Activated B cell treated with CpG ODN at 0.5 μM for 24 hours (primary cell): ENCODE measurements around the gene SH2D3C. TPM values are rescaled to one million over a fixed set of nuclear protein-coding genes. Genes with fewer than 3 reads are reported as not detected.

Experiments used
- ATAC-seq: fragments of 200-7000 bp; cut with Tn5 transposase; one replicate; pipeline ENCODE4 v1.10.0; 2021; ENCODE audit warnings: low read depth, mild to moderate bottlenecking, moderate library complexity
- CTCF ChIA-PET: fragments of 350-600 bp; sonication (Branson Sonifier 250); formaldehyde crosslinking; loops from one replicate; lab custom pipeline; 2021; ENCODE audit warnings: antibody characterized with exemption; lab: Charles Lee
- POLR2A ChIA-PET: fragments of 350-600 bp; sonication (Branson Sonifier 250); formaldehyde crosslinking; loops from one replicate; lab custom pipeline; 2021; ENCODE audit warnings: antibody characterized with exemption; lab: Charles Lee
- DNase-seq: peaks from one replicate; pipeline ENCODE4 v3.0.0; 2022
- H3K27ac Mint-ChIP-seq: one replicate; pipeline ENCODE4 v1.8.0; 2020; ENCODE audit warnings: mixed read lengths
- H3K27me3 Mint-ChIP-seq: one replicate; pipeline ENCODE4 v1.8.0; 2021; ENCODE audit warnings: mixed read lengths
- H3K36me3 Mint-ChIP-seq: one replicate; pipeline ENCODE4 v1.8.0; 2021; ENCODE audit warnings: low read depth, mixed read lengths
- H3K4me1 Mint-ChIP-seq: one replicate; pipeline ENCODE4 v1.8.0; 2021; ENCODE audit warnings: mixed read lengths
- H3K4me3 Mint-ChIP-seq: one replicate; pipeline ENCODE4 v1.8.0; 2020; ENCODE audit warnings: mild to moderate bottlenecking, mixed read lengths
- H3K9me3 Mint-ChIP-seq: one replicate; pipeline ENCODE4 v1.8.0; 2020; ENCODE audit warnings: mixed read lengths
- intact Hi-C: fragments of 100-400 bp; cut with micrococcal nuclease; formaldehyde crosslinking; loops from one replicate; pipeline ENCODE4 v1.15.1; 2024
- total RNA-seq: library from RNA; stranded (reverse); gene quantifications from 2 replicates; pipeline ENCODE4 v1.2.3, GENCODE V29; 2022
- TF ChIP-seq, protein P1 (sequence below): fragments of 200-600 bp; IDR thresholded peaks from one replicate; pipeline ENCODE4 v1.8.0; 2022; ENCODE audit warnings: antibody characterized with exemption, mild to moderate bottlenecking

SH2D3C gene
- total RNA-seq, 1 donor from 2014 or later: 51.8 TPM

GRCh38 chr9:127814619-127815511 is 36.4 kb upstream of the SH2D3C start:
- peaks cover 66% of the 10 kb centered on the region for H3K36me3 Mint-ChIP-seq
- no peak overlapping the region for H3K4me3 Mint-ChIP-seq
- DNase-seq (no peak), ATAC-seq (no peak)
- no peak overlapping the region for H3K27ac Mint-ChIP-seq
- POLR2A ChIA-PET: interaction anchor here (1.1 kb wide), 1 partner anchor 11 kb away, joined by 3 read pairs; no protein-coding TSS in a partner anchor
- CTCF ChIA-PET: no interaction called here
- TF ChIP-seq, protein P1, sequence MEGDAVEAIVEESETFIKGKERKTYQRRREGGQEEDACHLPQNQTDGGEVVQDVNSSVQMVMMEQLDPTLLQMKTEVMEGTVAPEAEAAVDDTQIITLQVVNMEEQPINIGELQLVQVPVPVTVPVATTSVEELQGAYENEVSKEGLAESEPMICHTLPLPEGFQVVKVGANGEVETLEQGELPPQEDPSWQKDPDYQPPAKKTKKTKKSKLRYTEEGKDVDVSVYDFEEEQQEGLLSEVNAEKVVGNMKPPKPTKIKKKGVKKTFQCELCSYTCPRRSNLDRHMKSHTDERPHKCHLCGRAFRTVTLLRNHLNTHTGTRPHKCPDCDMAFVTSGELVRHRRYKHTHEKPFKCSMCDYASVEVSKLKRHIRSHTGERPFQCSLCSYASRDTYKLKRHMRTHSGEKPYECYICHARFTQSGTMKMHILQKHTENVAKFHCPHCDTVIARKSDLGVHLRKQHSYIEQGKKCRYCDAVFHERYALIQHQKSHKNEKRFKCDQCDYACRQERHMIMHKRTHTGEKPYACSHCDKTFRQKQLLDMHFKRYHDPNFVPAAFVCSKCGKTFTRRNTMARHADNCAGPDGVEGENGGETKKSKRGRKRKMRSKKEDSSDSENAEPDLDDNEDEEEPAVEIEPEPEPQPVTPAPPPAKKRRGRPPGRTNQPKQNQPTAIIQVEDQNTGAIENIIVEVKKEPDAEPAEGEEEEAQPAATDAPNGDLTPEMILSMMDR: no peak
- no peaks in the 10 kb centered on the region for H3K27me3 Mint-ChIP-seq
- H3K9me3 Mint-ChIP-seq: no peaks in the 10 kb centered on the region
- no peaks in the 10 kb centered on the region for H3K4me1 Mint-ChIP-seq
- intact Hi-C loops: no loop called here

GRCh38 chr9:127813686-127814226 is 35.3 kb upstream of the SH2D3C start:
- ATAC-seq (no peak), DNase-seq (no peak)
- H3K4me3 Mint-ChIP-seq: no peak overlapping the region
- CTCF ChIA-PET: no interaction called here
- intact Hi-C loops: no loop called here
- H3K27ac Mint-ChIP-seq: no peak overlapping the region
- TF ChIP-seq, protein P1: no peak
- no peaks in the 10 kb centered on the region for H3K9me3 Mint-ChIP-seq
- no peaks in the 10 kb centered on the region for H3K27me3 Mint-ChIP-seq
- H3K36me3 Mint-ChIP-seq: peaks cover 73% of the 10 kb centered on the region
- POLR2A ChIA-PET: interaction anchor here (1.1 kb wide), 1 partner anchor 10 kb away, joined by 3 read pairs; no protein-coding TSS in a partner anchor
- no peaks in the 10 kb centered on the region for H3K4me1 Mint-ChIP-seq

DNA sequence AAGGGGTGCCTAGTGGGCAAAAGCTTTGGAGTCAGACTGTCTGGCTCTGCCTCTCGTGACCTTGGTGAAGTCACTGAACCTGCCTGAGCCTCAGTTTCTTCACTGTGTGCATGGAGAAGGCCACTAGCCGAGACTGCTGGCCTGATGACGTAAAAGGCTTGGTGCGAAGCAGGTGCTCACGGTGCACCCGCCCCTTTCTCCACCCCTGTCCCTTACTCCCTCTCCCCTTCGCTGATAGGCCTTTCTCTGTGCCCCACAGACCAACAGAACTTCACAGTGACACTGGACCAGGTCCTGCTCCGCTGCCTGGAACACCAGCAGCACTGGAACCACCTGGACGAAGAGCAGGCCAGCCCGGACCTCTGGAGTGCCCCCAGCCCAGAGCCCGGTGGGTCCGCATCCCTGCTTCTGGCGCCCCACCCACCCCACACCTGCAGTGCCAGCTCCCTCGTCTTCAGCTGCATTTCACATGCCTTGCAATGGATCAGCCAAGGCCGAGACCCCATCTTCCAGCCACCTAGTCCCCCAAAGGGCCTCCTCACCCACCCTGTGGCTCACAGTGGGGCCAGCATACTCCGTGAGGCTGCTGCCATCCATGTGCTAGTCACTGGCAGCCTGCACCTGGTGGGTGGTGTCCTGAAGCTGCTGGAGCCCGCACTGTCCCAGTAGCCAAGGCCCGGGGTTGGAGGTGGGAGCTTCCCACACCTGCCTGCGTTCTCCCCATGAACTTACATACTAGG is 34.6 kb upstream of the SH2D3C start:
- H3K4me3 Mint-ChIP-seq: no peak overlapping the region
- no peaks in the 10 kb centered on the region for H3K27me3 Mint-ChIP-seq
- ChIA-PET CTCF (no interaction called here), POLR2A (no interaction called here)
- H3K36me3 Mint-ChIP-seq: peaks cover 71% of the 10 kb centered on the region
- TF ChIP-seq, protein P1: no peak
- ATAC-seq (no peak), DNase-seq (no peak)
- no peak overlapping the region for H3K27ac Mint-ChIP-seq
- no peaks in the 10 kb centered on the region for H3K9me3 Mint-ChIP-seq
- no peaks in the 10 kb centered on the region for H3K4me1 Mint-ChIP-seq
- intact Hi-C loops: no loop called here

- Mint-ChIP-seq H3K9me3 (no peaks in the 10 kb centered on the region), H3K4me1 (no peaks in the 10 kb centered on the region), H3K36me3 (peaks cover 72% of the 10 kb centered on the region), H3K4me3 (no peak overlapping the region), H3K27ac (no peak overlapping the region), H3K27me3 (no peaks in the 10 kb centered on the region)
- ATAC-seq (no peak), DNase-seq (no peak)
- intact Hi-C loops: no loop called here
- ChIA-PET POLR2A (no interaction called here), CTCF (interaction anchor here (0.6 kb wide), 1 partner anchor 54 kb away, joined by 3 read pairs; no protein-coding TSS in a partner anchor)
- TF ChIP-seq, protein P1: no peak
These were observed 33.5 kb upstream of the SH2D3C start for GRCh38 chr9:127812011-127812410.
